Parathyroid adenoma (tissue), 2 donors: ENCODE results near the gene PDRG1.

Experiments used
- H2AFZ ChIP-seq: fragments of 300-600 bp; sonication (generic); one replicate; pipeline ENCODE4 v1.7.0; 2017; ENCODE audit warnings: antibody characterized with exemption, mild to moderate bottlenecking
- H3K27ac ChIP-seq: fragments of 300-600 bp; sonication (generic); one replicate; pipeline ENCODE4 v1.7.0; 2017
- H3K27me3 ChIP-seq: fragments of 300-600 bp; sonication (generic); one replicate; pipeline ENCODE4 v1.7.0; 2017; ENCODE audit warnings: low read length; ENCODE audit not compliant: control insufficient read depth, insufficient read depth
- H3K36me3 ChIP-seq: fragments of 300-600 bp; sonication (generic); one replicate; pipeline ENCODE4 v1.7.0; 2017; ENCODE audit warnings: low read length; ENCODE audit not compliant: control insufficient read depth, insufficient read depth
- H3K4me1 ChIP-seq: fragments of 300-600 bp; sonication (generic); one replicate; pipeline ENCODE4 v1.7.0; 2017; ENCODE audit warnings: control low read depth
- H3K4me2 ChIP-seq: fragments of 300-600 bp; sonication (generic); one replicate; pipeline ENCODE4 v1.7.0; 2017; ENCODE audit warnings: low read length
- H3K4me3 ChIP-seq: fragments of 300-600 bp; sonication (generic); one replicate; pipeline ENCODE4 v1.7.0; 2017; ENCODE audit warnings: low read depth, low read length
- H3K79me2 ChIP-seq: fragments of 300-600 bp; sonication (generic); one replicate; pipeline ENCODE4 v1.7.0; 2017; ENCODE audit warnings: control low read depth
- H3K9ac ChIP-seq: fragments of 300-600 bp; sonication (generic); one replicate; pipeline ENCODE4 v1.7.0; 2017; ENCODE audit warnings: mild to moderate bottlenecking
- H3K9me3 ChIP-seq: fragments of 300-600 bp; sonication (generic); one replicate; pipeline ENCODE4 v1.7.0; 2017; ENCODE audit warnings: low read length; ENCODE audit not compliant: control insufficient read depth
- CTCF ChIP-seq: fragments of 300-600 bp; sonication (generic); IDR thresholded peaks from one replicate; pipeline ENCODE4 v1.7.0; 2017; ENCODE audit warnings: antibody characterized with exemption, mild to moderate bottlenecking
- donor health status: primary hyperparathyroidism.

Gene PDRG1

GRCh38 chr20:31910071-31910803 is 41.6 kb downstream of the PDRG1 start:
- Histone ChIP-seq H3K4me1 (peaks cover 2% of the 10 kb centered on the region), H3K36me3 (no peaks in the 10 kb centered on the region), H3K9me3 (no peaks in the 10 kb centered on the region), H3K27me3 (no peaks in the 10 kb centered on the region), H3K79me2 (no peaks in the 10 kb centered on the region), H3K9ac (no peak overlapping the region), H3K27ac (no peak overlapping the region), H2AFZ (no peak overlapping the region), H3K4me3 (no peak overlapping the region), H3K4me2 (no peak overlapping the region)
- TF ChIP-seq CTCF: no peak

GRCh38 chr20:31909253-31910070 is 42.4 kb downstream of the PDRG1 start:
- Histone ChIP-seq H3K4me3 (no peak overlapping the region), H3K9me3 (no peaks in the 10 kb centered on the region), H3K79me2 (no peaks in the 10 kb centered on the region), H3K27me3 (no peaks in the 10 kb centered on the region), H3K4me2 (no peak overlapping the region), H3K9ac (no peak overlapping the region), H3K36me3 (no peaks in the 10 kb centered on the region), H3K27ac (no peak overlapping the region), H2AFZ (no peak overlapping the region), H3K4me1 (no peaks in the 10 kb centered on the region)
- TF ChIP-seq CTCF: no peak

- no peak overlapping the region for H2AFZ ChIP-seq
- no peaks in the 10 kb centered on the region for H3K4me1 ChIP-seq
- H3K27me3 ChIP-seq: no peaks in the 10 kb centered on the region
- H3K79me2 ChIP-seq: no peaks in the 10 kb centered on the region
- TF ChIP-seq CTCF: no peak
- H3K4me2 ChIP-seq: no peak overlapping the region
- no peak overlapping the region for H3K4me3 ChIP-seq
- H3K9ac ChIP-seq: no peak overlapping the region
- H3K27ac ChIP-seq: no peak overlapping the region
- no peaks in the 10 kb centered on the region for H3K36me3 ChIP-seq
- no peaks in the 10 kb centered on the region for H3K9me3 ChIP-seq
These were observed 43.4 kb downstream of the PDRG1 start for GRCh38 chr20:31908424-31908823.

GRCh38 chr20:31908016-31908415 is 43.8 kb downstream of the PDRG1 start:
- Histone ChIP-seq H3K79me2 (no peaks in the 10 kb centered on the region), H3K4me2 (no peak overlapping the region), H3K4me1 (no peaks in the 10 kb centered on the region), H3K9ac (no peak overlapping the region), H2AFZ (no peak overlapping the region), H3K4me3 (no peak overlapping the region), H3K9me3 (no peaks in the 10 kb centered on the region), H3K27me3 (no peaks in the 10 kb centered on the region), H3K36me3 (no peaks in the 10 kb centered on the region), H3K27ac (no peak overlapping the region)
- no peak for TF ChIP-seq CTCF
